GM12872 (cell line): ENCODE measurements around the gene RPRML.

Source experiments
- CTCF ChIP-seq: IDR thresholded peaks from 3 replicates; pipeline ENCODE4 v1.5.1; 2011; ENCODE audit warnings: low read depth, mild to moderate bottlenecking, low read length, moderate library complexity; ENCODE audit not compliant: insufficient read depth

Gene RPRML

DNA sequence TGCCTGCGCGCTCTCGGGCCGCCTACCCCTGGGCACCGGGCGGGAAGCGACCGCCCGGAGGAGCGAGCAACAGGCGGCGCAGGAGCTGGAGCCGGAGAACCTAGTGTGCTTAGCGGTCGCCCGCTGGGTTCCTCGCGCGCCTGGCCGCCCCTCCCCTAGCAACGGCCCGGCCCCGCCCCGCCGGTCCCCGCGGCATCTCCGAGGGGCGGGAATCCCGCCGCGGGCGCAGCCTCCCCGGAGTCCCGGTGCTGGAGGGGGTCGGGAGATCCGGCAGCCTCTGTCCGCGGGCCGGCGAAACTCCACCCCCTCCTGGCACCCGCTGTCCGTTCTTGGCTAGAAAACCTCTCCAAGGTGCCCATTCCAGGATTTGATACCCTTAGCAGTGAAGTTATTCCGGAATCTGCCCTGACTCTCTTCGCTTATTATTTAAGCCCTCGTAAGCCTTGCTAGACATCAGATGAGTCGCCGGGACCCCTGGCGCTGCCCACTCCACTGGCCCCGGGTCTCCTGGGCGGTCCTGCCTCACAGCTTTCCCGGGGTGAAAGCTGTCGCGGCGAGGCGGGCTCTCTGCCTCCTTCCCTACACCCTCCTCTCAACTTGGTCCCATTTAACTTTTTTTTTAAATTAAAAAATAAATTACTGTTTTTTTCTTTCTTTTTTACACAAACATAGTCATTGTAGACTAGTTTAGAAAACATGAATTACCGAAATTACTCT lies at the start of gene RPRML:
Gene RPRML, minus strand, starts transcription at position 107 of the 717 bp plus-strand sequence. CDS start 246 bp downstream, outside the sequence.
- TF ChIP-seq CTCF = no peak

DNA sequence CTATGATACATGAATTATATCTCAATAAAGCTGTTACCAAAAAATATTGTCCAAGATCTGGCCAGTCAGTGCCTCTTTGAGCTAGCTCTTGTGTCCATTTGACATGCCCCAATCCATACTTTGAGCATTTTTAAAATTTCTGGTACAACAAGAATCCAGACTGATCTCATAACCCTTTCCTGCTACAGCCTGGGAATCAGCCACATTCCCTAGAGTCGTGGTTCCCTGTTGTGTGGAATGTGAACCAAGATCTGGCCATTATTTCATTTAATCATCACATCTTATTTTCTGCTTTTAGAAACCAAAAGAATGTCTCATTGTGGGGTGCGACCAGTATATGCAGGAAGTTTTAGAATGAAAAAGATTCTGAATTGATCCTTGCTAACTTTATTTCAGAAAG lies 34.3 kb upstream of the RPRML start:
- TF ChIP-seq CTCF = no peak

DNA sequence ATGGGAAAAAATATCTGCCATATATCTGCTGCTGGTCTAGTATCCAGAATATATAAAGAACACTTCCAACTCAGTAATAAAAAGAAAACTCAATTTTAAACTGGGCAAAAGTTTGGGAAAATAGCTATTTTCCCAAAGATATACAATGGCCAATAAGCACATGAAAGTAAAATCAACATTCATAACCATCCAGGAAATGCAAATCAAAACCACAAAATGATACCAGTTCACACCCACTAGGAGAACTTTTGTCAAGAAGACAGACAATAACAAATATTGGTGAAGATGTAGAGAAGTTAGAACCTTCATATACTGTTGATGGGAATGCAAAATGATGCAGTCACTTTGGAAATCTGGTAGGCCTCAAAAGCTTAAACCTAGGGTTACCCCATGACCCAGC lies 33.4 kb upstream of the RPRML start:
- TF ChIP-seq CTCF = no peak

- no peak for TF ChIP-seq CTCF
Observed at GRCh38 chr17:47009759-47010594, 30.9 kb upstream of the RPRML start.

GRCh38 chr17:47004906-47005305 lies 25.9 kb upstream of the RPRML start:
- no peak for TF ChIP-seq CTCF

GRCh38 chr17:46995841-46996571 lies 17.0 kb upstream of the RPRML start:
- no peak for TF ChIP-seq CTCF

- TF ChIP-seq CTCF = no peak
Observed at GRCh38 chr17:46994993-46995392, 15.9 kb upstream of the RPRML start.
